GM23248 (cell line): ENCODE measurements around the gene CDK13.

Source experiments
- EZH2 ChIP-seq: fragments of 200-600 bp; sonication (generic); IDR thresholded peaks from 2 replicates; pipeline ENCODE4 v1.6.1; 2018; ENCODE audit warnings: antibody characterized with exemption, mild to moderate bottlenecking; ENCODE audit not compliant: insufficient read depth, poor library complexity, severe bottlenecking
- EZH2phosphoT487 ChIP-seq: fragments of 200-600 bp; sonication (generic); IDR thresholded peaks from 2 replicates; pipeline ENCODE4 v1.6.1; 2018; ENCODE audit warnings: antibody characterized with exemption, moderate library complexity, mild to moderate bottlenecking, low read depth; ENCODE audit not compliant: insufficient read depth

GRCh38 chr7:40059057-40059456 lies 109.0 kb downstream of the CDK13 start:
- TF ChIP-seq EZH2 (no peak), EZH2phosphoT487 (no peak)
